Peyer's patch (tissue), 4 donors: Measurements from ENCODE around the gene FNDC3B. TPM values are rescaled to one million over a fixed set of nuclear protein-coding genes. Genes with fewer than 3 reads are reported as not detected.

Experiments used
- DNase-seq, 3 donors: peaks; one replicate each; pipeline ENCODE4 v3.0.0-alpha.2; 2017 to 2019
- H3K27ac ChIP-seq, 4 donors: fragments of 200-600 bp; sonication (generic); one replicate each; pipeline ENCODE4 v1.5.1; 2016 to 2019
- H3K27me3 ChIP-seq, 2 donors: fragments of 200-600 bp; sonication (generic); one replicate each; pipeline ENCODE4 v1.5.1; 2019
- H3K36me3 ChIP-seq, 3 donors: fragments of 200-600 bp; sonication (generic); one replicate each; pipeline ENCODE4 v1.5.1; 2016 to 2019
- H3K4me1 ChIP-seq, 4 donors: fragments of 200-600 bp; sonication (generic); one replicate each; pipeline ENCODE4 v1.5.1; 2016 to 2019
- H3K4me3 ChIP-seq, 4 donors: fragments of 200-600 bp; sonication (generic); 1 replicate in 3 of 4; 2 replicates in 1 of 4; pipeline ENCODE4 v1.5.1; 2016 to 2019; ENCODE audit warnings: mild to moderate bottlenecking in 1 of 4
- H3K9me3 ChIP-seq, 4 donors: fragments of 200-600 bp; sonication (generic); one replicate each; pipeline ENCODE4 v1.5.1; 2016 to 2019; ENCODE audit warnings: mild to moderate bottlenecking in 1 of 4
- CTCF ChIP-seq, 6 experiments: fragments of 450-650 bp in 4 of 6; fragments of 200-600 bp in 2 of 6; sonication (generic) in 1 of 6; IDR thresholded peaks; one replicate each; pipeline ENCODE4 v1.5.1; 2017 to 2019; ENCODE audit warnings: antibody characterized with exemption in 6 of 6, mild to moderate bottlenecking in 3 of 6, moderate library complexity in 1 of 6
- POLR2A ChIP-seq, 2 donors: fragments of 450-650 bp; IDR thresholded peaks; one replicate each; pipeline ENCODE4 v1.5.1; 2017; ENCODE audit warnings: antibody characterized with exemption in 2 of 2, mild to moderate bottlenecking in 2 of 2, moderate library complexity in 2 of 2
- total RNA-seq, 4 donors: library from RNA; depleted of rRNA; stranded (reverse); fragments of >200 nt; gene quantifications; one replicate each; pipeline ENCODE4 v1.1.0, GENCODE V29; 2016

The FNDC3B gene
- total RNA-seq, 4 donors from 2014 or later: 28.7 to 74.3 (median 54.6) TPM

GRCh38 chr3:172166261-172166660 is 126.9 kb downstream of the FNDC3B start:
- Histone ChIP-seq H3K27ac (no peak overlapping the region), H3K4me1 (peaks cover 0 to 16% (median 0%) of the 10 kb centered on the region in 4 donors), H3K4me3 (no peak overlapping the region), H3K27me3 (no peaks in the 10 kb centered on the region), H3K36me3 (no peaks in the 10 kb centered on the region), H3K9me3 (no peaks in the 10 kb centered on the region)
- TF ChIP-seq CTCF (IDR thresholded peaks at IDR 0.05) (no peak), POLR2A (IDR thresholded peaks at IDR 0.05) (no peak)
- DNase-seq: no peak

GRCh38 chr3:172166890-172167289 is 127.5 kb downstream of the FNDC3B start:
- Histone ChIP-seq H3K4me1 (peaks cover 0 to 16% (median 0%) of the 10 kb centered on the region in 4 donors), H3K9me3 (no peaks in the 10 kb centered on the region), H3K36me3 (no peaks in the 10 kb centered on the region), H3K4me3 (no peak overlapping the region), H3K27ac (no peak overlapping the region), H3K27me3 (no peaks in the 10 kb centered on the region)
- no peak for DNase-seq
- TF ChIP-seq POLR2A (IDR thresholded peaks at IDR 0.05) (no peak), CTCF (IDR thresholded peaks at IDR 0.05) (no peak)

- Histone ChIP-seq H3K27me3 (no peaks in the 10 kb centered on the region), H3K27ac (no peak overlapping the region)
These were observed 128.7 kb downstream of the FNDC3B start for GRCh38 chr3:172167892-172168648.

GRCh38 chr3:172170073-172170709 is 130.8 kb downstream of the FNDC3B start:
- DNase-seq: no peak
- Histone ChIP-seq H3K27me3 (no peaks in the 10 kb centered on the region), H3K9me3 (no peaks in the 10 kb centered on the region), H3K4me1 (peaks cover 0 to 16% (median 0%) of the 10 kb centered on the region in 4 donors), H3K4me3 (no peak overlapping the region), H3K27ac (no peak overlapping the region), H3K36me3 (no peaks in the 10 kb centered on the region)
- no peak for TF ChIP-seq POLR2A (IDR thresholded peaks at IDR 0.05)
- TF ChIP-seq CTCF (IDR thresholded peaks at IDR 0.05): no peak

More at GRCh38 chr3:172167892-172168648, 128.7 kb downstream of the FNDC3B start:
- no peak for DNase-seq
- Histone ChIP-seq H3K36me3 (no peaks in the 10 kb centered on the region), H3K4me3 (no peak overlapping the region), H3K9me3 (no peaks in the 10 kb centered on the region), H3K4me1 (peaks cover 0 to 16% (median 0%) of the 10 kb centered on the region in 4 donors)
- TF ChIP-seq CTCF (IDR thresholded peaks at IDR 0.05) (no peak), POLR2A (IDR thresholded peaks at IDR 0.05) (no peak)

- Histone ChIP-seq H3K27me3 (no peaks in the 10 kb centered on the region), H3K36me3 (no peaks in the 10 kb centered on the region), H3K9me3 (no peaks in the 10 kb centered on the region), H3K27ac (no peak overlapping the region), H3K4me3 (no peak overlapping the region), H3K4me1 (peaks cover 0 to 16% (median 0%) of the 10 kb centered on the region in 4 donors)
- no peak for TF ChIP-seq CTCF (IDR thresholded peaks at IDR 0.05)
- no peak for TF ChIP-seq POLR2A (IDR thresholded peaks at IDR 0.05)
- no peak for DNase-seq
These were observed 131.5 kb downstream of the FNDC3B start for GRCh38 chr3:172170841-172171240.
